ENCODE data around the gene CADPS.

DNA sequence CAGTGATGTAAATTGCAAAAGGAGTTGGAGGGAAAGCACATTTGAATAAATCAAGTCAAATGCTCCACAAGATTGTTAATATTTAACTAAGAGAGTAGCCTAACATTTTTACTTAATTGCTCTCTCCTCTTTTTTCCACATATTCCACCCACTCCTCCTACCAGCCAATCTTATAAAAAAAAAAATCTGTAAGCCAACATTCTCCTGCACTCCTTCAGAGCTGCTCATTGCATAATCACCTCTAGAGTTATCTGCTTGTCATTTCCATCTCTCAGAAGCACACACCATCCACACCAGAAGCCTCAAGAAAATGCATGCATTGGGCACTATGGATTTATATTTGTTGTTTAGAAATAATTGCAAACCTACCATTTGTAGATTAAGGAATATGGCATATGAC is 64.1 kb downstream of the CADPS start:
- TF ChIP-seq SPI1 (IDR thresholded peaks at IDR 0.05; ENCODE audit: borderline replicate concordance, low read depth): no peak
- TF ChIP-seq, protein P1, sequence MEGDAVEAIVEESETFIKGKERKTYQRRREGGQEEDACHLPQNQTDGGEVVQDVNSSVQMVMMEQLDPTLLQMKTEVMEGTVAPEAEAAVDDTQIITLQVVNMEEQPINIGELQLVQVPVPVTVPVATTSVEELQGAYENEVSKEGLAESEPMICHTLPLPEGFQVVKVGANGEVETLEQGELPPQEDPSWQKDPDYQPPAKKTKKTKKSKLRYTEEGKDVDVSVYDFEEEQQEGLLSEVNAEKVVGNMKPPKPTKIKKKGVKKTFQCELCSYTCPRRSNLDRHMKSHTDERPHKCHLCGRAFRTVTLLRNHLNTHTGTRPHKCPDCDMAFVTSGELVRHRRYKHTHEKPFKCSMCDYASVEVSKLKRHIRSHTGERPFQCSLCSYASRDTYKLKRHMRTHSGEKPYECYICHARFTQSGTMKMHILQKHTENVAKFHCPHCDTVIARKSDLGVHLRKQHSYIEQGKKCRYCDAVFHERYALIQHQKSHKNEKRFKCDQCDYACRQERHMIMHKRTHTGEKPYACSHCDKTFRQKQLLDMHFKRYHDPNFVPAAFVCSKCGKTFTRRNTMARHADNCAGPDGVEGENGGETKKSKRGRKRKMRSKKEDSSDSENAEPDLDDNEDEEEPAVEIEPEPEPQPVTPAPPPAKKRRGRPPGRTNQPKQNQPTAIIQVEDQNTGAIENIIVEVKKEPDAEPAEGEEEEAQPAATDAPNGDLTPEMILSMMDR (IDR thresholded peaks at IDR 0.05; ENCODE audit: insufficient read depth, low read length): no peak
